ENCODE measurements around the gene ETV3L.

GRCh38 chr1:157073944-157074685 lies 25.5 kb downstream of the ETV3L start:
- TF ChIP-seq, protein P1, sequence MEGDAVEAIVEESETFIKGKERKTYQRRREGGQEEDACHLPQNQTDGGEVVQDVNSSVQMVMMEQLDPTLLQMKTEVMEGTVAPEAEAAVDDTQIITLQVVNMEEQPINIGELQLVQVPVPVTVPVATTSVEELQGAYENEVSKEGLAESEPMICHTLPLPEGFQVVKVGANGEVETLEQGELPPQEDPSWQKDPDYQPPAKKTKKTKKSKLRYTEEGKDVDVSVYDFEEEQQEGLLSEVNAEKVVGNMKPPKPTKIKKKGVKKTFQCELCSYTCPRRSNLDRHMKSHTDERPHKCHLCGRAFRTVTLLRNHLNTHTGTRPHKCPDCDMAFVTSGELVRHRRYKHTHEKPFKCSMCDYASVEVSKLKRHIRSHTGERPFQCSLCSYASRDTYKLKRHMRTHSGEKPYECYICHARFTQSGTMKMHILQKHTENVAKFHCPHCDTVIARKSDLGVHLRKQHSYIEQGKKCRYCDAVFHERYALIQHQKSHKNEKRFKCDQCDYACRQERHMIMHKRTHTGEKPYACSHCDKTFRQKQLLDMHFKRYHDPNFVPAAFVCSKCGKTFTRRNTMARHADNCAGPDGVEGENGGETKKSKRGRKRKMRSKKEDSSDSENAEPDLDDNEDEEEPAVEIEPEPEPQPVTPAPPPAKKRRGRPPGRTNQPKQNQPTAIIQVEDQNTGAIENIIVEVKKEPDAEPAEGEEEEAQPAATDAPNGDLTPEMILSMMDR (IDR thresholded peaks at IDR 0.05; ENCODE audit: poor library complexity) = peak; percentile 69
- TF ChIP-seq EZH2 (IDR thresholded peaks at IDR 0.05; ENCODE audit: borderline replicate concordance) (no peak), EZH2phosphoT487 (IDR thresholded peaks at IDR 0.05; ENCODE audit: low read depth, severe bottlenecking, unreplicated experiment) (no peak)

All from hepatocyte (in vitro differentiated cells).